ENCODE measurements around the gene EVA1B. TPM values are rescaled to one million over a fixed set of nuclear protein-coding genes. Genes with fewer than 3 reads are reported as not detected.
A peak's percentile ranks its signal among the peaks of the same experiment; 100 is the strongest.

The EVA1B gene
- 10 to 100 TPM in 3 of 4 donors, 1 to 10 TPM in 1; 4.4 to 24.8 (median 10.4) TPM for total RNA-seq

GRCh38 chr1:36323636-36324352 lies at the start of gene EVA1B:
TSS of gene EVA1B (minus strand) at chr1:36323645. CDS start at chr1:36323037, 608 bp downstream.
- peaks cover 11 to 39% (median 35%) of the 10 kb centered on the region in 4 donors for H3K4me1 ChIP-seq
- peak within 1 kb of the TSS; percentile 82 to 91 (median 86) for H3K27ac ChIP-seq
- TF ChIP-seq EP300 (IDR thresholded peaks at IDR 0.05; ENCODE audit: low read depth) (no peak), POLR2AphosphoS5 (IDR thresholded peaks at IDR 0.05) (peak in 1 of 3 donors; percentile 11)
- peaks cover 27% of the 10 kb centered on the region for H3K27me3 ChIP-seq
- intact Hi-C loops (cut with DNase I; ENCODE audit: low total_unique reads), result no loop called here
- in situ Hi-C loops (cut with MboI; ENCODE audit: low pct_ligation_motif_present in 1 of 4, low pct_unique_long_range_greater_than_20kb in 1 of 4, low sequenced_read_pairs in 3 of 4), result no loop called here
- peak within 1 kb of the TSS; percentile 59 to 72 (median 71) for H3K4me3 ChIP-seq
- peak; percentile 79 for DNase-seq
- WGBS, 2 donors (ENCODE audit: low coverage in 1 of 2), result 8% methylated on average over 16 of the region's 36 CpGs; no CpG with 5 or more reads in 1 of the 2 donors
- no peaks in the 10 kb centered on the region for H3K36me3 ChIP-seq
- no peaks in the 10 kb centered on the region for H3K9me3 ChIP-seq

DNA sequence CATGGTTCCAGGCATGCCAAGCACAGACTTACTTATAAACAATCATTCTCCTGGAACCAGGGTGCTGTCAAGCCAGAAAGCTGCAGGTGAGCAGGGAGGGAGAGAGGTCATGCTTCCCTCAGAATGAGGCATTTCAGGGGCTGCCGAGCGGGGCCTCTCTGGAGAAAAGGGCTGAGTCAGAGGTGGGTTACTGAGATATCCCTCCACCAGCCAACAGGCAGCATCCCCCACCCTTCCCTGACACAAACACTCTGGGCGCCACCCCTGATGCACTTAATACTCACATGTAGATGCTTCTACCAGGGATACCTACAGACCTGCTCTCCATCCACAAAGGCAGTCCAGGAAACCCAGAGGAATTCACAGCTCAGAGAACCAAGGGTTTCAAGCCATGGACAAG lies 49.2 kb upstream of the EVA1B start:
- Histone ChIP-seq H3K4me3 (no peak overlapping the region), H3K27ac (peak overlapping the region; percentile 94 to 97 (median 95)), H3K4me1 (peaks cover 33 to 76% (median 46%) of the 10 kb centered on the region in 4 donors), H3K27me3 (no peaks in the 10 kb centered on the region), H3K9me3 (no peaks in the 10 kb centered on the region), H3K36me3 (no peaks in the 10 kb centered on the region)
- WGBS, 2 donors (ENCODE audit: low coverage in 1 of 2), result 89% methylated on average over 3 of the region's 3 CpGs; no CpG with 5 or more reads in 1 of the 2 donors
- no peak for DNase-seq
- intact Hi-C loops (cut with DNase I; ENCODE audit: low total_unique reads), result no loop called here
- TF ChIP-seq EP300 (IDR thresholded peaks at IDR 0.05; ENCODE audit: low read depth) (no peak), CTCF (IDR thresholded peaks at IDR 0.05) (no peak), POLR2A (IDR thresholded peaks at IDR 0.05) (no peak), POLR2AphosphoS5 (IDR thresholded peaks at IDR 0.05) (no peak)
- in situ Hi-C loops (cut with MboI; ENCODE audit: low pct_ligation_motif_present in 1 of 4, low pct_unique_long_range_greater_than_20kb in 1 of 4, low sequenced_read_pairs in 3 of 4), result no loop called here

- no peaks in the 10 kb centered on the region for H3K9me3 ChIP-seq
These were observed 45.8 kb upstream of the EVA1B start for GRCh38 chr1:36369061-36369861.

DNA sequence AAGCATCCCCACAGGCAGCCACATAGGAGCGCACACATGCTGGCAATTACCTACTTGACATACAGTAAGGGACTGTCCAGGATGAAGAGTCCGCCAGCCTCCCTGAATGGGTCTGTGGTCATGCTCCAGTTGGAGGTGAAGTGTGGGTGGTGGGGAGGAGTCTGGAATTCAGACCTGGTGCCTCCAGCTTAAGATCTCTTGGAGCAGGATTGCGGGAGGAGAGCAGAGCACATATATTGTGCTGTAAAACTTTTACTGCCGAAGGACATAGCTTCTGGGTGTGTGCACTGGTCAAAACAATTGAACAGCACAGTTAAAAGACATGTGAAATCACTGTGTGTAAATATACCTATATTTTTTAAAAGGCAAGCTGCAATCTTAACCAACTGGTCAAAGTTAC lies 44.4 kb upstream of the EVA1B start:
- in situ Hi-C loops (cut with MboI; ENCODE audit: low pct_ligation_motif_present in 1 of 4, low pct_unique_long_range_greater_than_20kb in 1 of 4, low sequenced_read_pairs in 3 of 4), result no loop called here

More at GRCh38 chr1:36369061-36369861, 45.8 kb upstream of the EVA1B start:
- Histone ChIP-seq H3K4me3 (no peak overlapping the region), H3K27ac (peak overlapping the region; percentile 59 to 66 (median 62)), H3K27me3 (no peaks in the 10 kb centered on the region), H3K4me1 (peaks cover 23 to 76% (median 44%) of the 10 kb centered on the region in 4 donors), H3K36me3 (no peaks in the 10 kb centered on the region)
- peak in 1 of 3 donors; percentile 4 for TF ChIP-seq POLR2AphosphoS5 (IDR thresholded peaks at IDR 0.05)
- no peak for TF ChIP-seq POLR2A (IDR thresholded peaks at IDR 0.05)
- TF ChIP-seq CTCF (IDR thresholded peaks at IDR 0.05), result peak; percentile 94 to 96 (median 95)
- no peak for TF ChIP-seq EP300 (IDR thresholded peaks at IDR 0.05; ENCODE audit: low read depth)
- intact Hi-C loops (cut with DNase I; ENCODE audit: low total_unique reads) (no loop called here), in situ Hi-C loops (cut with MboI; ENCODE audit: low pct_ligation_motif_present in 1 of 4, low pct_unique_long_range_greater_than_20kb in 1 of 4, low sequenced_read_pairs in 3 of 4) (no loop called here)
- DNase-seq, result peak; percentile 90
- WGBS, 2 donors (ENCODE audit: low coverage in 1 of 2), result 30 to 58% methylated on average over 2 to 6 of the region's 7 CpGs

More for the DNA sequence above, 44.4 kb upstream of the EVA1B start:
- Histone ChIP-seq H3K9me3 (no peaks in the 10 kb centered on the region), H3K36me3 (peaks cover 0 to 2% (median 0%) of the 10 kb centered on the region in 4 donors), H3K4me1 (peaks cover 9 to 62% (median 30%) of the 10 kb centered on the region in 4 donors), H3K27ac (peak overlapping the region; percentile 59 to 66 (median 62)), H3K4me3 (no peak overlapping the region), H3K27me3 (no peaks in the 10 kb centered on the region)
- 40 to 57% methylated on average over 1 to 4 of the region's 4 CpGs for WGBS, 2 donors (ENCODE audit: low coverage in 1 of 2)
- TF ChIP-seq CTCF (IDR thresholded peaks at IDR 0.05) (no peak), POLR2AphosphoS5 (IDR thresholded peaks at IDR 0.05) (no peak), POLR2A (IDR thresholded peaks at IDR 0.05) (no peak), EP300 (IDR thresholded peaks at IDR 0.05; ENCODE audit: low read depth) (no peak)
- DNase-seq, result peak; percentile 51
- intact Hi-C loops (cut with DNase I; ENCODE audit: low total_unique reads), result no loop called here

Measured in transverse colon (tissue), 4 donors.